ENCODE results near the gene NETO2. TPM values are rescaled to one million over a fixed set of nuclear protein-coding genes. Genes with fewer than 3 reads are reported as not detected.

NETO2 gene
- total and polyA plus RNA-seq, 9 of the 15 experiments (the other 6 are each of a cell fraction or from before 2014, with no cell fraction given) = 4.1 to 37.0 (median 22.2) TPM

GRCh38 chr16:47156680-47157215, 13.0 kb upstream of the NETO2 start (continued):
- TF ChIP-seq ZBTB12 (CRISPR knock-in tag; IDR thresholded peaks at IDR 0.05) (no peak), ZNF197 (CRISPR knock-in tag; IDR thresholded peaks at IDR 0.05; ENCODE audit: low read depth) (no peak), L3MBTL2 (IDR thresholded peaks at IDR 0.05) (no peak), NR2F6 (CRISPR knock-in tag; IDR thresholded peaks at IDR 0.05) (no peak), ZBTB2 (IDR thresholded peaks at IDR 0.05) (no peak), TFAM (CRISPR knock-in tag; conservative IDR thresholded peaks at IDR 0.05) (no peak), RCOR1 (IDR thresholded peaks at IDR 0.05; ENCODE audit: borderline replicate concordance in 1 of 2, low read depth in 2 of 2, low read length in 2 of 2) (no peak), ZEB2 (IDR thresholded peaks at IDR 0.05) (no peak), ZNF436 (CRISPR knock-in tag; IDR thresholded peaks at IDR 0.05) (no peak), ZNF224 (CRISPR knock-in tag; IDR thresholded peaks at IDR 0.05) (no peak), MEF2A (IDR thresholded peaks at IDR 0.05; ENCODE audit: control insufficient read depth, low read depth, low read length) (no peak)
- TF ChIP-seq, protein P1, sequence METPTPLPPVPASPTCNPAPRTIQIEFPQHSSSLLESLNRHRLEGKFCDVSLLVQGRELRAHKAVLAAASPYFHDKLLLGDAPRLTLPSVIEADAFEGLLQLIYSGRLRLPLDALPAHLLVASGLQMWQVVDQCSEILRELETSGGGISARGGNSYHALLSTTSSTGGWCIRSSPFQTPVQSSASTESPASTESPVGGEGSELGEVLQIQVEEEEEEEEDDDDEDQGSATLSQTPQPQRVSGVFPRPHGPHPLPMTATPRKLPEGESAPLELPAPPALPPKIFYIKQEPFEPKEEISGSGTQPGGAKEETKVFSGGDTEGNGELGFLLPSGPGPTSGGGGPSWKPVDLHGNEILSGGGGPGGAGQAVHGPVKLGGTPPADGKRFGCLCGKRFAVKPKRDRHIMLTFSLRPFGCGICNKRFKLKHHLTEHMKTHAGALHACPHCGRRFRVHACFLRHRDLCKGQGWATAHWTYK (CRISPR knock-in tag; IDR thresholded peaks at IDR 0.05) = no peak
